Activated naive CD4-positive, alpha-beta T cell treated with anti-CD3 and anti-CD28 coated beads, Interleukin-2, amount 10 ng/mL, durations not matched to agents 7 days and 5 days (primary cell): ENCODE measurements around the gene ENPEP.
A peak's percentile ranks its signal among the peaks of the same experiment; 100 is the strongest.

Experiments
- CTCF ChIA-PET: fragments of 350-600 bp; sonication (Branson Sonifier 250); formaldehyde crosslinking; loops from one replicate; lab custom pipeline; 2021; ENCODE audit warnings: antibody characterized with exemption; lab: Charles Lee
- DNase-seq: peaks from one replicate; pipeline ENCODE4 v3.0.0-alpha.2; 2020
- H3K27ac Mint-ChIP-seq: one replicate; pipeline ENCODE4 v1.8.0; 2021; ENCODE audit warnings: mild to moderate bottlenecking, moderate library complexity, mixed read lengths
- H3K27me3 Mint-ChIP-seq: one replicate; pipeline ENCODE4 v1.8.0; 2021; ENCODE audit warnings: mild to moderate bottlenecking, mixed read lengths
- H3K36me3 Mint-ChIP-seq: one replicate; pipeline ENCODE4 v1.8.0; 2021; ENCODE audit warnings: mixed read lengths
- H3K4me1 Mint-ChIP-seq: one replicate; pipeline ENCODE4 v1.8.0; 2021; ENCODE audit warnings: mixed read lengths
- H3K4me3 Mint-ChIP-seq: one replicate; pipeline ENCODE4 v1.8.0; 2021; ENCODE audit warnings: mild to moderate bottlenecking, moderate library complexity, mixed read lengths
- H3K9me3 Mint-ChIP-seq: one replicate; pipeline ENCODE4 v1.8.0; 2021; ENCODE audit warnings: mixed read lengths

The ENPEP gene

GRCh38 chr4:110492522-110492921 lies 16.6 kb downstream of the ENPEP start:
- H3K4me3 Mint-ChIP-seq, result no peak overlapping the region
- H3K4me1 Mint-ChIP-seq, result no peaks in the 10 kb centered on the region
- H3K9me3 Mint-ChIP-seq, result no peaks in the 10 kb centered on the region
- no peak for DNase-seq
- CTCF ChIA-PET, result no interaction called here
- no peaks in the 10 kb centered on the region for H3K36me3 Mint-ChIP-seq
- no peak overlapping the region for H3K27ac Mint-ChIP-seq
- H3K27me3 Mint-ChIP-seq, result no peaks in the 10 kb centered on the region

GRCh38 chr4:110493520-110493919 lies 17.6 kb downstream of the ENPEP start:
- Mint-ChIP-seq H3K27me3 (peaks cover 1% of the 10 kb centered on the region), H3K4me1 (no peaks in the 10 kb centered on the region), H3K9me3 (no peaks in the 10 kb centered on the region), H3K27ac (no peak overlapping the region), H3K36me3 (no peaks in the 10 kb centered on the region), H3K4me3 (no peak overlapping the region)
- DNase-seq, result no peak
- CTCF ChIA-PET, result no interaction called here

- no peaks in the 10 kb centered on the region for H3K9me3 Mint-ChIP-seq
- H3K4me3 Mint-ChIP-seq, result no peak overlapping the region
- H3K27ac Mint-ChIP-seq, result no peak overlapping the region
- DNase-seq, result no peak
- H3K27me3 Mint-ChIP-seq, result peaks cover 4% of the 10 kb centered on the region
- H3K4me1 Mint-ChIP-seq, result no peaks in the 10 kb centered on the region
- CTCF ChIA-PET, result no interaction called here
- no peaks in the 10 kb centered on the region for H3K36me3 Mint-ChIP-seq
Measured at GRCh38 chr4:110498420-110498819, 22.5 kb downstream of the ENPEP start.

- DNase-seq, result no peak
- no peaks in the 10 kb centered on the region for H3K36me3 Mint-ChIP-seq
- H3K27ac Mint-ChIP-seq, result no peak overlapping the region
- H3K27me3 Mint-ChIP-seq, result peaks cover 11% of the 10 kb centered on the region
- no peaks in the 10 kb centered on the region for H3K4me1 Mint-ChIP-seq
- H3K9me3 Mint-ChIP-seq, result no peaks in the 10 kb centered on the region
- H3K4me3 Mint-ChIP-seq, result no peak overlapping the region
- CTCF ChIA-PET, result no interaction called here
Measured at GRCh38 chr4:110499126-110499525, 23.2 kb downstream of the ENPEP start.

GRCh38 chr4:110501826-110502225 lies 25.9 kb downstream of the ENPEP start:
- CTCF ChIA-PET, result interaction anchor here (1.9 kb wide), 1 partner anchor 15 kb away, joined by 5 read pairs; no protein-coding TSS in a partner anchor
- Mint-ChIP-seq H3K4me1 (no peaks in the 10 kb centered on the region), H3K27me3 (peaks cover 14% of the 10 kb centered on the region), H3K4me3 (no peak overlapping the region), H3K9me3 (no peaks in the 10 kb centered on the region), H3K36me3 (no peaks in the 10 kb centered on the region), H3K27ac (no peak overlapping the region)
- DNase-seq, result no peak

GRCh38 chr4:110503270-110504083 lies 27.5 kb downstream of the ENPEP start:
- no peak overlapping the region for H3K27ac Mint-ChIP-seq
- no peak for DNase-seq
- H3K27me3 Mint-ChIP-seq, result peaks cover 13% of the 10 kb centered on the region
- CTCF ChIA-PET, result interaction anchor here (1.2 to 1.9 kb wide), 2 partner anchors 13 to 188 kb away, joined by 3 to 5 read pairs; no protein-coding TSS in a partner anchor
- no peaks in the 10 kb centered on the region for H3K9me3 Mint-ChIP-seq
- H3K36me3 Mint-ChIP-seq, result no peaks in the 10 kb centered on the region
- no peaks in the 10 kb centered on the region for H3K4me1 Mint-ChIP-seq
- H3K4me3 Mint-ChIP-seq, result no peak overlapping the region

- Mint-ChIP-seq H3K4me1 (no peaks in the 10 kb centered on the region), H3K36me3 (no peaks in the 10 kb centered on the region), H3K27ac (no peak overlapping the region), H3K9me3 (no peaks in the 10 kb centered on the region), H3K4me3 (no peak overlapping the region), H3K27me3 (peaks cover 11% of the 10 kb centered on the region)
- DNase-seq, result no peak
- CTCF ChIA-PET, result no interaction called here
Measured at GRCh38 chr4:110504084-110504435, 28.1 kb downstream of the ENPEP start.

GRCh38 chr4:110505440-110505839 lies 29.5 kb downstream of the ENPEP start:
- no peak for DNase-seq
- Mint-ChIP-seq H3K9me3 (no peaks in the 10 kb centered on the region), H3K27me3 (peaks cover 11% of the 10 kb centered on the region), H3K4me3 (no peak overlapping the region), H3K27ac (no peak overlapping the region), H3K36me3 (no peaks in the 10 kb centered on the region), H3K4me1 (no peaks in the 10 kb centered on the region)
- CTCF ChIA-PET, result interaction anchor here (17.1 kb wide), 1 partner anchor 503 kb away, joined by 486 read pairs; no protein-coding TSS in a partner anchor

GRCh38 chr4:110508827-110509710 lies 33.1 kb downstream of the ENPEP start:
- Mint-ChIP-seq H3K27ac (no peak overlapping the region), H3K9me3 (no peaks in the 10 kb centered on the region), H3K4me3 (no peak overlapping the region), H3K36me3 (no peaks in the 10 kb centered on the region), H3K4me1 (no peaks in the 10 kb centered on the region), H3K27me3 (peaks cover 4% of the 10 kb centered on the region)
- CTCF ChIA-PET, result interaction anchor here (0.7 to 17.1 kb wide), 14 partner anchors 10 to 507 kb away, joined by 3 to 486 read pairs (median 4); no protein-coding TSS in a partner anchor
- no peak for DNase-seq

- CTCF ChIA-PET, result interaction anchor here (0.5 to 17.1 kb wide), 7 partner anchors 9 to 508 kb away, joined by 3 to 486 read pairs (median 4); no protein-coding TSS in a partner anchor
- Mint-ChIP-seq H3K36me3 (no peaks in the 10 kb centered on the region), H3K9me3 (no peaks in the 10 kb centered on the region), H3K27ac (no peak overlapping the region), H3K27me3 (no peaks in the 10 kb centered on the region), H3K4me1 (peaks cover 3% of the 10 kb centered on the region), H3K4me3 (no peak overlapping the region)
- no peak for DNase-seq
Measured at GRCh38 chr4:110510277-110510676, 34.3 kb downstream of the ENPEP start.

- CTCF ChIA-PET, result interaction anchor here (0.5 to 17.1 kb wide), 6 partner anchors 11 to 509 kb away, joined by 3 to 486 read pairs (median 4); no protein-coding TSS in a partner anchor
- no peaks in the 10 kb centered on the region for H3K36me3 Mint-ChIP-seq
- H3K4me3 Mint-ChIP-seq, result no peak overlapping the region
- no peak overlapping the region for H3K27ac Mint-ChIP-seq
- H3K4me1 Mint-ChIP-seq, result peaks cover 10% of the 10 kb centered on the region
- DNase-seq, result no peak
- no peaks in the 10 kb centered on the region for H3K27me3 Mint-ChIP-seq
- no peaks in the 10 kb centered on the region for H3K9me3 Mint-ChIP-seq
Measured at GRCh38 chr4:110510955-110511544, 35.1 kb downstream of the ENPEP start.

GRCh38 chr4:110512901-110513300 lies 36.9 kb downstream of the ENPEP start:
- no peak for DNase-seq
- H3K27ac Mint-ChIP-seq, result no peak overlapping the region
- peaks cover 13% of the 10 kb centered on the region for H3K4me1 Mint-ChIP-seq
- no peaks in the 10 kb centered on the region for H3K9me3 Mint-ChIP-seq
- no peak overlapping the region for H3K4me3 Mint-ChIP-seq
- CTCF ChIA-PET, result interaction anchor here (1.1 to 17.1 kb wide), 4 partner anchors 198 to 511 kb away, joined by 3 to 486 read pairs (median 4); no protein-coding TSS in a partner anchor
- H3K27me3 Mint-ChIP-seq, result no peaks in the 10 kb centered on the region
- H3K36me3 Mint-ChIP-seq, result no peaks in the 10 kb centered on the region

- Mint-ChIP-seq H3K4me1 (peaks cover 13% of the 10 kb centered on the region), H3K27me3 (no peaks in the 10 kb centered on the region), H3K36me3 (no peaks in the 10 kb centered on the region), H3K27ac (no peak overlapping the region), H3K9me3 (no peaks in the 10 kb centered on the region), H3K4me3 (peak overlapping the region; percentile 93)
- CTCF ChIA-PET, result interaction anchor here (0.7 to 17.1 kb wide), 7 partner anchors 10 to 1428 kb away, joined by 3 to 486 read pairs (median 4); no protein-coding TSS in a partner anchor
- DNase-seq, result no peak
Measured at GRCh38 chr4:110514889-110515479, 39.0 kb downstream of the ENPEP start.
